Measurements from ENCODE around the gene ALOXE3. TPM values are rescaled to one million over a fixed set of nuclear protein-coding genes. Genes with fewer than 3 reads are reported as not detected.

The ALOXE3 gene
- total and polyA plus RNA-seq, 2 of the 8 experiments (the other 6 are each of a cell fraction or from before 2014, with no cell fraction given): 0.26 TPM; not detected in 1

GRCh38 chr17:8120520-8121406, 2.4 kb upstream of the ALOXE3 start (continued):
- TF ChIP-seq CTCF (IDR thresholded peaks at IDR 0.05; ENCODE audit: control extremely low read depth in 1 of 3, insufficient read depth in 1 of 3, low read depth in 1 of 3, low read length in 3 of 3): peak in 2 of 3 experiments; percentile 29 to 32; a peak in 2 of 4 replicates
- TF ChIP-seq SP2 (IDR thresholded peaks at IDR 0.05; ENCODE audit: low read length): no peak
- no peak for TF ChIP-seq SRF (IDR thresholded peaks at IDR 0.05; ENCODE audit: low read depth, low read length)
- no peak for TF ChIP-seq ATF3 (IDR thresholded peaks at IDR 0.05; ENCODE audit: insufficient read depth, low read depth, low read length)
- peak; percentile 40; the same call in 1 of the 2 replicates for TF ChIP-seq NRF1 (IDR thresholded peaks at IDR 0.05; ENCODE audit: low read depth, low read length)
- no peak for TF ChIP-seq CBX8 (IDR thresholded peaks at IDR 0.05; ENCODE audit: borderline replicate concordance, low read depth, low read length)
- TF ChIP-seq POLR2AphosphoS5 (IDR thresholded peaks at IDR 0.05; ENCODE audit: low read depth, low read length): peak; percentile 50; the same call in 1 of the 2 replicates
- TF ChIP-seq SIX5 (IDR thresholded peaks at IDR 0.05; ENCODE audit: low read depth, low read length): no peak
- TF ChIP-seq BACH1 (IDR thresholded peaks at IDR 0.05; ENCODE audit: low read length): no peak
- peak; percentile 42 for TF ChIP-seq SAP30 (IDR thresholded peaks at IDR 0.05; ENCODE audit: insufficient read depth, insufficient replicate concordance, low read length)
- TF ChIP-seq SP1 (IDR thresholded peaks at IDR 0.05; ENCODE audit: low read depth, low read length): no peak
- no peak for TF ChIP-seq GABPA (IDR thresholded peaks at IDR 0.05; ENCODE audit: borderline replicate concordance, insufficient read depth, low read length)
- TF ChIP-seq NANOG (IDR thresholded peaks at IDR 0.05; ENCODE audit: insufficient read depth, low read depth, low read length, poor library complexity, severe bottlenecking): no peak
- no peak for TF ChIP-seq FOSL1 (IDR thresholded peaks at IDR 0.05; ENCODE audit: insufficient read depth, low read depth, low read length)
- no peak for TF ChIP-seq BCL11A (IDR thresholded peaks at IDR 0.05; ENCODE audit: low read depth in 2 of 2, low read length in 2 of 2)
- TF ChIP-seq TAF1 (IDR thresholded peaks at IDR 0.05; ENCODE audit: low read depth, low read length): 0 out of 2 replicates have a peak, but pooled peaks have one; percentile 25
- no peak for TF ChIP-seq E2F6 (IDR thresholded peaks at IDR 0.05)
- no peak for TF ChIP-seq HDAC2 (IDR thresholded peaks at IDR 0.05; ENCODE audit: borderline replicate concordance in 1 of 2, low read depth in 2 of 2, low read length in 2 of 2)

Measured in H1 (cell line).